Measurements from ENCODE around the gene ZNF273. TPM values are rescaled to one million over a fixed set of nuclear protein-coding genes. Genes with fewer than 3 reads are reported as not detected.

The ZNF273 gene
- total RNA-seq, 1 experiment from 2014 or later: 7.6 TPM

GRCh38 chr7:64978497-64979203 is 75.6 kb downstream of the ZNF273 start:
- Histone ChIP-seq H3F3A (ENCODE audit: low read length, unreplicated experiment) (no peaks in the 10 kb centered on the region), H4K20me1 (ENCODE audit: low read length) (no peaks in the 10 kb centered on the region), H3K4me2 (ENCODE audit: low read length) (no peak overlapping the region), H3K9me3 (ENCODE audit: low read length) (peaks cover 51% of the 10 kb centered on the region), H3K4me1 (ENCODE audit: insufficient read depth, low read length) (no peaks in the 10 kb centered on the region), H3K79me2 (ENCODE audit: low read length) (no peaks in the 10 kb centered on the region), H3K36me3 (ENCODE audit: low read depth, low read length) (peaks cover 59% of the 10 kb centered on the region), H3K9me2 (replicated peaks; ENCODE audit: low read length) (no peaks in the 10 kb centered on the region), H2AFZ (ENCODE audit: low read length) (no peak overlapping the region), H3K4me3 (ENCODE audit: low read length) (no peak overlapping the region), H3K27me3 (ENCODE audit: low read length) (no peaks in the 10 kb centered on the region), H3K9ac (ENCODE audit: low read length) (no peak overlapping the region), H3K27ac (ENCODE audit: low read length) (no peak overlapping the region)
- no peak for DNase-seq
- BruUV-seq (replicated peaks): no TSS peak
- TF ChIP-seq EZH2 (IDR thresholded peaks at IDR 0.05; ENCODE audit: low read length, unreplicated experiment) (no peak), CTCF (conservative IDR thresholded peaks at IDR 0.05; ENCODE audit: low read depth, low read length) (no peak), EZH2phosphoT487 (IDR thresholded peaks at IDR 0.05; ENCODE audit: borderline replicate concordance, low read length) (no peak)
- no peak for ATAC-seq
- intact Hi-C loops (cut with micrococcal nuclease): no loop called here
- ChIA-PET POLR2A (ENCODE audit: unreplicated experiment) (no interaction called here), CTCF (no interaction called here)

Other genes with a start within 250 kb of the ZNF273 start
- gene ZNF107, start 237.1 kb upstream of the ZNF273 start, total RNA-seq (2014; rRNA removed): 4.3 and 4.8 TPM in 2 replicates
- 4.1 and 10.9 TPM in 2 replicates for gene ZNF138, start 108.8 kb upstream of the ZNF273 start, total RNA-seq (2014; rRNA removed)
- gene ZNF117, start 87.8 kb downstream of the ZNF273 start, total RNA-seq (2014; rRNA removed): 1.9 and 2.1 TPM in 2 replicates
- gene ERV3-1, start 103.4 kb downstream of the ZNF273 start, total RNA-seq (2014; rRNA removed): 4.7 and 8.6 TPM in 2 replicates

Measured in PC-3 (cell line).